Endothelial cell of umbilical vein (primary cell): ENCODE data around the gene ZNF516. TPM values are rescaled to one million over a fixed set of nuclear protein-coding genes. Genes with fewer than 3 reads are reported as not detected.

Source experiments
- BruUV-seq: library from RNA; stranded (reverse); fragments of 400-500 nt; replicated peaks from 2 replicates; lab custom pipeline; 2021; lab: Mats Ljungman, UMichigan
- CTCF ChIA-PET: fragments of 300-600, 350-600 bp; sonication (Branson Sonifier 250); formaldehyde crosslinking; loops from one replicate; lab custom pipeline; 2021; ENCODE audit warnings: antibody characterized with exemption, inconsistent platforms; lab: Charles Lee
- POLR2A ChIA-PET: fragments of 300-600, 350-600 bp; sonication (Branson Sonifier 250); formaldehyde crosslinking; loops from one replicate; lab custom pipeline; 2021; ENCODE audit warnings: antibody characterized with exemption, inconsistent platforms; lab: Charles Lee
- DNase-seq: peaks from one replicate; pipeline ENCODE4 v3.0.0-alpha.2; 2011; ENCODE audit warnings: low read depth, low spot score
- FAIRE-seq: peaks from 2 replicates; lab custom pipeline; 2011; peaks lifted over from hg19 to GRCh38; lab: Jason Lieb, UNC
- H2AFZ ChIP-seq: 2 replicates; pipeline ENCODE4 v1.6.0; 2012; ENCODE audit warnings: low read depth, low read length, control low read depth, inconsistent platforms
- H3K27ac ChIP-seq: 2 replicates; pipeline ENCODE4 v1.5.1; 2011; ENCODE audit warnings: low read depth, mild to moderate bottlenecking, control low read depth, low read length, moderate library complexity; ENCODE audit not compliant: insufficient read depth
- H3K27me3 ChIP-seq, 2 experiments: 2 replicates each; pipeline versions ENCODE4 v1.6.0 to v1.6.1; 2011; ENCODE audit warnings: low read length in 2 of 2, mixed read lengths in 1 of 2; ENCODE audit not compliant: control insufficient read depth in 2 of 2, insufficient read depth in 2 of 2
- H3K36me3 ChIP-seq, 2 experiments: 2 replicates in 1 of 2; 3 replicates in 1 of 2; pipeline ENCODE4 v1.5.1; 2011; ENCODE audit warnings: low read length in 2 of 2, mild to moderate bottlenecking in 1 of 2, moderate library complexity in 1 of 2; ENCODE audit not compliant: control insufficient read depth in 2 of 2, insufficient read depth in 2 of 2; ENCODE audit errors: extremely low read depth in 1 of 2
- H3K4me1 ChIP-seq: 3 replicates; pipeline ENCODE4 v1.5.1; 2011; ENCODE audit warnings: mild to moderate bottlenecking, low read length; ENCODE audit not compliant: control insufficient read depth, insufficient read depth; ENCODE audit errors: extremely low read depth
- H3K4me2 ChIP-seq: 2 replicates; pipeline ENCODE4 v1.6.1; 2011; ENCODE audit warnings: low read length, control low read depth, mixed read lengths; ENCODE audit not compliant: insufficient read depth
- H3K4me3 ChIP-seq, 3 experiments: fragments of 200-600 bp in 1 of 3; sonication (generic), shearing (Covaris generic) in 1 of 3; replicated peaks in 1 of 3; 2 replicates each; pipeline ENCODE4 v1.5.1; 2011 to 2016; ENCODE audit warnings: control low read depth in 3 of 3, low read length in 3 of 3, mild to moderate bottlenecking in 2 of 3, inconsistent platforms in 1 of 3, low read depth in 1 of 3, moderate library complexity in 1 of 3; ENCODE audit not compliant: insufficient read depth in 1 of 3
- H3K79me2 ChIP-seq: 2 replicates; pipeline ENCODE4 v1.6.0; 2012; ENCODE audit warnings: low read length, inconsistent platforms; ENCODE audit not compliant: control insufficient read depth, insufficient read depth
- H3K9ac ChIP-seq: replicated peaks from 2 replicates; pipeline ENCODE3; 2011; ENCODE audit warnings: low read length, control low read depth; ENCODE audit not compliant: insufficient read depth; ENCODE audit errors: extremely low read depth
- H3K9me1 ChIP-seq: replicated peaks from 3 replicates; pipeline ENCODE4 v1.6.0; 2011; ENCODE audit warnings: mild to moderate bottlenecking, low read length; ENCODE audit not compliant: control insufficient read depth, insufficient read depth; ENCODE audit errors: extremely low read depth
- H3K9me3 ChIP-seq: replicated peaks from 2 replicates; pipeline ENCODE4 v1.5.1; 2012; ENCODE audit warnings: low read length, inconsistent platforms; ENCODE audit not compliant: control insufficient read depth, insufficient read depth
- H4K20me1 ChIP-seq: replicated peaks from 2 replicates; pipeline ENCODE3; 2011; ENCODE audit warnings: mild to moderate bottlenecking, low read length; ENCODE audit not compliant: control insufficient read depth, insufficient read depth; ENCODE audit errors: extremely low read depth
- EZH2 ChIP-seq: IDR thresholded peaks from 2 replicates; pipeline ENCODE4 v1.6.1; 2012; ENCODE audit warnings: borderline replicate concordance, low read depth, mild to moderate bottlenecking, moderate library complexity, low read length, inconsistent platforms; ENCODE audit not compliant: severe bottlenecking
- FOS ChIP-seq: IDR thresholded peaks from 2 replicates; pipeline ENCODE4 v1.6.1; 2011; ENCODE audit warnings: mild to moderate bottlenecking, low read length, moderate library complexity, borderline replicate concordance; ENCODE audit not compliant: insufficient read depth
- POLR2A ChIP-seq: IDR thresholded peaks from 2 replicates; pipeline ENCODE4 v1.6.1; 2012; ENCODE audit warnings: low read depth, mild to moderate bottlenecking, control low read depth, low read length
- dilution Hi-C: fragments of 300-500 bp; cut with MboI; formaldehyde crosslinking; loops from one replicate; pipeline ENCODE4 v1.15.0; 2019; ENCODE audit warnings: low sequenced_read_pairs; ENCODE audit not compliant: extremely low pct_ligation_motif_present
- intact Hi-C: fragments of 100-400 bp; cut with micrococcal nuclease; formaldehyde crosslinking; loops from one replicate; pipeline ENCODE4 v1.10.0; 2022
- polyA plus RNA-seq, 4 experiments: library from polyadenylated mRNA; depleted of rRNA in 3 of 4; stranded (reverse) in 3 of 4; unstranded in 1 of 4; fragments of >200 nt; gene quantifications; 2 replicates each; pipeline versions ENCODE4 v1.2.1 to v1.2.3, GENCODE V29; 2011 to 2012; ENCODE audit warnings: missing spikeins in 1 of 4
- total RNA-seq: library from RNA; stranded (reverse); gene quantifications from 2 replicates; pipeline ENCODE4 v1.2.3, GENCODE V29; 2021

Gene ZNF516
- total and polyA plus RNA-seq, 2 donors (not counting 3 experiments of a cell fraction or from before 2014, with no cell fraction given), result 3.6 to 19.1 TPM

- Histone ChIP-seq H2AFZ (no peak overlapping the region), H3K9me3 (no peaks in the 10 kb centered on the region), H3K27ac (no peak overlapping the region), H3K9ac (no peak overlapping the region), H3K36me3 (no peaks in the 10 kb centered on the region), H3K27me3 (no peaks in the 10 kb centered on the region), H3K79me2 (no peaks in the 10 kb centered on the region), H4K20me1 (no peaks in the 10 kb centered on the region), H3K4me2 (no peak overlapping the region), H3K4me1 (no peaks in the 10 kb centered on the region), H3K4me3 (no peak overlapping the region), H3K9me1 (no peaks in the 10 kb centered on the region)
- FAIRE-seq (no peak), DNase-seq (no peak)
- no TSS peak for BruUV-seq
- ChIA-PET POLR2A (no interaction called here), CTCF (no interaction called here)
- intact Hi-C loops (no loop called here), dilution Hi-C loops (no loop called here)
- no peak for TF ChIP-seq POLR2A
- TF ChIP-seq EZH2, result no peak
Measured at GRCh38 chr18:76404345-76404831, 90.7 kb downstream of the ZNF516 start.

- FAIRE-seq (no peak), DNase-seq (no peak)
- intact Hi-C loops (no loop called here), dilution Hi-C loops (no loop called here)
- Histone ChIP-seq H3K9me3 (no peaks in the 10 kb centered on the region), H3K9me1 (no peaks in the 10 kb centered on the region), H3K27ac (no peak overlapping the region), H2AFZ (no peak overlapping the region), H3K36me3 (no peaks in the 10 kb centered on the region), H3K4me3 (no peak overlapping the region), H3K9ac (no peak overlapping the region), H3K79me2 (no peaks in the 10 kb centered on the region), H4K20me1 (no peaks in the 10 kb centered on the region), H3K4me2 (no peak overlapping the region), H3K27me3 (no peaks in the 10 kb centered on the region), H3K4me1 (no peaks in the 10 kb centered on the region)
- no peak for TF ChIP-seq FOS
- no peak for TF ChIP-seq EZH2
- ChIA-PET POLR2A (no interaction called here), CTCF (interaction anchor here (1.1 kb wide), 1 partner anchor 285 kb away, joined by 5 read pairs; no protein-coding TSS in a partner anchor)
- BruUV-seq, result no TSS peak
Measured at GRCh38 chr18:76402026-76402990, 92.7 kb downstream of the ZNF516 start.
